K562 (cell line): ENCODE results near the gene NUDT15. TPM values are rescaled to one million over a fixed set of nuclear protein-coding genes. Genes with fewer than 3 reads are reported as not detected.

ENCODE experiments used
- BCLAF1 ChIP-seq, 2 experiments: fragments of 450-650 bp in 1 of 2; IDR thresholded peaks; 2 replicates each; pipeline ENCODE4 v1.6.1; 2011 to 2017; ENCODE audit warnings: low read depth in 2 of 2, antibody characterized with exemption in 1 of 2, borderline replicate concordance in 1 of 2, low read length in 1 of 2, mild to moderate bottlenecking in 1 of 2, mixed read lengths in 1 of 2; ENCODE audit not compliant: control insufficient read depth in 1 of 2
- CSDE1 ChIP-seq, 2 experiments: fragments of 450-650 bp; IDR thresholded peaks; 2 replicates each; pipeline ENCODE4 v1.6.1; 2016; ENCODE audit warnings: mild to moderate bottlenecking in 1 of 2
- HDAC8 ChIP-seq: fragments of 450-650 bp; IDR thresholded peaks from 2 replicates; pipeline ENCODE4 v1.6.1; 2016; ENCODE audit warnings: mild to moderate bottlenecking, missing genetic modification characterization, moderate library complexity, missing compliant biosample characterization
- HINFP ChIP-seq: fragments of 450-650 bp; conservative IDR thresholded peaks from 2 replicates; pipeline ENCODE4 v1.6.1; 2016; ENCODE audit warnings: missing genetic modification characterization, low read depth, mild to moderate bottlenecking, control low read depth, missing compliant biosample characterization
- NR4A1 ChIP-seq, 2 experiments: fragments of 250-450 bp in 1 of 2; fragments of 450-650 bp in 1 of 2; sonication (Bioruptor Pico) in 1 of 2; IDR thresholded peaks; 2 replicates each; pipeline versions ENCODE4 v1.4.0 to v1.6.1; 2016 to 2020; ENCODE audit warnings: mild to moderate bottlenecking in 2 of 2, missing compliant biosample characterization in 1 of 2, missing genetic modification characterization in 1 of 2, moderate library complexity in 1 of 2
- POLR3A ChIP-seq: IDR thresholded peaks from 2 replicates; pipeline ENCODE4 v1.6.1; 2011; ENCODE audit warnings: borderline replicate concordance, mild to moderate bottlenecking, moderate library complexity; ENCODE audit not compliant: insufficient read length, insufficient read depth; ENCODE audit errors: extremely low read depth
- PPARD ChIP-seq: fragments of 250-450 bp; sonication (Bioruptor Pico); IDR thresholded peaks from 2 replicates; pipeline ENCODE4 v1.8.0; 2022; ENCODE audit warnings: inconsistent platforms, mild to moderate bottlenecking, moderate library complexity
- RBM14 ChIP-seq: fragments of 200-400 bp; formaldehyde crosslinking; IDR thresholded peaks from 2 replicates; pipeline ENCODE4 v1.6.1; 2018; ENCODE audit warnings: low read depth, mild to moderate bottlenecking, low read length, moderate library complexity, borderline replicate concordance; ENCODE audit not compliant: insufficient read depth
- TCF7L2 ChIP-seq: fragments of 150-350 bp; IDR thresholded peaks from 2 replicates; pipeline ENCODE4 v1.6.1; 2016; ENCODE audit warnings: low read depth, mild to moderate bottlenecking, low read length, moderate library complexity
- polyA plus RNA-seq, 8 experiments: library from polyadenylated mRNA; depleted of rRNA in 4 of 8; stranded (reverse) in 5 of 8; unstranded in 3 of 8; fragments of >200 nt; fragmentation: Nextera tagmentation in 2 of 8; fragmentation: Illumina TruSeq in 1 of 8; extraction: Ambion mirVana in 2 of 8; extraction: Trizol in 1 of 8; gene quantifications; 2 replicates each; pipeline versions ENCODE4 v1.2.1 to v1.2.3, GENCODE V29; 2011 to 2014; ENCODE audit warnings: inconsistent platforms in 1 of 8, missing spikeins in 1 of 8
- total RNA-seq, 7 experiments: library from RNA; depleted of rRNA in 6 of 7; stranded (reverse); fragments of >200 nt in 6 of 7; fragmentation: Illumina TruSeq in 2 of 7; extraction: Trizol in 2 of 7; gene quantifications; 2 replicates each; pipeline versions ENCODE4 v1.2.1 to v1.2.3, GENCODE V29; 2011 to 2021; ENCODE audit warnings: low replicate concordance in 1 of 7

The NUDT15 gene
- total and polyA plus RNA-seq, 9 of the 15 experiments (the other 6 are each of a cell fraction or from before 2014, with no cell fraction given) = 14.2 to 26.9 (median 21.6) TPM

DNA sequence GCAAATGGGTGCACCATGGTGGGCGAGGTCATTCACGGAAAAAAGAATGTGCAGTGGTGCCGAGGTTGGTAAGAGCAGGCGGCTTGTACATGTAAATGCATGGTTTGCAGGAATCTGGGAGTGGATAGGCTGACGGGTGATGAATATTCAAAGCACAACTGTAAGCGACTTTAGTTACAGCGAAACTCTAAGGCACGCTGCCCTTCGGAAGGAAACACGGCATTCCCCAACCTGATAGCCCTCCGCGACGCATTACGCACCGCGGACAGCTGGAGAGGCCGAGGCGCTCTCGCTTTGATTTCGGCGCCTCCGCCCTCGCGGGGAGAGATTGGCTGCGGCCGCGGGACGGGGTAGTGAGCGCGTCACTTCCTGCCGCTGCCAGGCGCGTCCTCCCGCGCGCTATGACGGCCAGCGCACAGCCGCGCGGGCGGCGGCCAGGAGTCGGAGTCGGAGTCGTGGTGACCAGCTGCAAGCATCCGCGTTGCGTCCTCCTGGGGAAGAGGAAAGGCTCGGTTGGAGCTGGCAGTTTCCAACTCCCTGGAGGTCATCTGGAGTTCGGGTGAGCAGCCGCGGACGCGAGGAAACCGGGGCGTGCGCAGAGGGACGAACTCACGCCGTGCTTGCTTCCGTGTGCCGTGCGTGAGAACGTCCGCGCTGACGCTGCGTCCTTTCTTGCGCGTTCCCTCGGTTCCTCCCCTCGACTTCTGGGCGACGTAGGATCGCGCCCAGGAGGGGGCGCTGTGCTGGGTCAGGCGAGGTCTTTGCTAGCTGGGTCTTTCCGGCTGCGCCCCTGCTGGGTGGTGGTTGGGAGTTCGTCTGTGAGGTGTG lies at the start of gene NUDT15 (continued):
- no peak for TF ChIP-seq BCLAF1 (IDR thresholded peaks at IDR 0.05; ENCODE audit: borderline replicate concordance in 1 of 2, control insufficient read depth in 1 of 2, low read depth in 2 of 2, low read length in 1 of 2)
- TF ChIP-seq NR4A1 (CRISPR knock-in tag; IDR thresholded peaks at IDR 0.05) = no peak
- TF ChIP-seq NR4A1 (tag; IDR thresholded peaks at IDR 0.05) = 0 out of 2 replicates have a peak, but pooled peaks have one; percentile 19
- TF ChIP-seq PPARD = no peak
- peak; percentile 77 for TF ChIP-seq HINFP
- TF ChIP-seq HDAC8 (tag) = no peak
- TF ChIP-seq POLR3A = no peak
- no peak for TF ChIP-seq TCF7L2
- no peak for TF ChIP-seq RBM14
- TF ChIP-seq CSDE1 (IDR thresholded peaks at IDR 0.05) = peak in 1 of 2 experiments; percentile 57; a peak in 1 of 4 replicates
